Activated naive CD4-positive, alpha-beta T cell (primary cell): ENCODE data around the gene KANK2.
A peak's percentile ranks its signal among the peaks of the same experiment; 100 is the strongest.
"Not testable (repeated sequence)": the region's sequence is repeated elsewhere in the genome, so short reads cannot be mapped to it uniquely, and the experiment has no call there.

ENCODE experiments used
- DNase-seq, 4 experiments: peaks; one replicate each; lab custom pipeline; 2025; lab: John Stamatoyannopoulos, UW

Gene KANK2

GRCh38 chr19:11140023-11140538, 57.3 kb downstream of the KANK2 start:
- not testable (repeated sequence) for DNase-seq

DNA sequence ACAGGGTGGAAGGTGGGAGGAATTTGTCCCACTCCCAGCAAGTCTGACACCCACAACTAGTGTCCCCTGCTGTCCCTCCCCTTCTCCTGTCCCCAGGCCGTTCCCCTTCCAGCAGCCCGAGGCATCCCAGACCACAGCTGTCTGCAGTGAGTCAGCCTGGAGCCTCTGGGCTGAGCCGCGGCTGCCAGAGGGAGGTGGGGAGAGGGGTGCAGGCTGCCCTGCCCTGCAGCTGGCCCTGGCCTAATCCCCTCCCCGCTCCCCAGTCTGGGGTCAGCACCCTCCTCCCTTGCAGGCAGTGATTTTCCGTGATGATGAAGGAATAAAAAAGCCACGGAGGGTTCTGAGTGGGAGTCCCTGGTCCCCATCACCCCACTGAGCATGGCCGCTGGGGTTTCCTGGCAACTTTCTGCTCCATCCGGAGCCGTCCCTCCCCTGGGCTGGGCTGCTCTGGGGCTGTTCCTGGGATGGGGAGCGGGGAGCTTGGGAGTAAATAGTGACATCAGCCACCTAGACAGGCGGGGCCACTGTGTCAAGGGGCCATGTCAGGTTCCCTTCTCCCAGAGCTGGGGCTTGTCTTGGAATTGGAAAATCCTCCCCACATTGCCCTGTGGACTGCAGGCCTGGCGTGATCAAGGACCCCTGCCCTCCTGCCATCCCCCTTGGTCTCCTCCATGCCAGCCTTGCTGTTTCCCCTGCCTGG, 58.6 kb downstream of the KANK2 start:
- no peak for DNase-seq

DNA sequence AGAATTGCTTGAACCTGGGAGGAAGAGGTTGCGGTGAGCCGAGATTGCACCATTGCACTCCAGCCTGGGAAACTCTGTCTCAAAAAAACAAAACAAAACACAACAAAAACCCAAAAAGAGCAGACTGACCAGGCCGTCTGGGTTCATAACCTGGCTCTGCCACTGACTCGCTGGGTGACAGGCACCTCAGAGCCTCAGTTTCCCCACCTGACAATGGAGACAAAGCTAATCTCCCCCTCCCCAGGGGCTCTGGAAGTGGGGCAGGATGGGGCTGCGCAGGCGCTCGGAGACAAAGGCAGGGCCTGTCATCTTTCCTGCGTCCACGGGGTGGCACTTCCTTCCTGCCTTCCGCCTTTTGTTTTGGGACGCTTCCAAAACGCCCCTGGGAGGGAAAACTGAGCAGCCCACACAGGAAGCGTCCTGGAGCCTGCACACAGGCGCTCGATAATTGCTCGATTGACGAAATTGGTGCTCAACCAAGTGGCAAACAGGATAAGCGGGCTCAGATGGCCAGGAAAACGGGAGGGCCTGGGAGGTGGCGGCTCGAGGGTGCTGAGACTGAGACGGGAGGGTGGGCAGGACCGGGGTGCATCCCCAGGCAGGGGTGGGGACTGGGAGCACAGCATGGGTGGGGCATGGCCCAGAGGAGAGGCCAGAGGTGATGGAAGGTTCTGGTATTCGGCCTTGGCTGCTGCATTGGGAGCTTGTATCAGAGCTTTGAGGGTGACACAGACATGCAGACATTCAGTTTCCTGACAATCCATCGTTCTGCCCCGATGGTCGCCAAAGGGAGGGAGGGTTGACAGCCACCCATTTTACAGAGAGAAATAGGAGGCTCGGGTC, 59.6 kb downstream of the KANK2 start:
- peak in 3 of 4 experiments; percentile 8 to 35 (median 9) for DNase-seq

DNA sequence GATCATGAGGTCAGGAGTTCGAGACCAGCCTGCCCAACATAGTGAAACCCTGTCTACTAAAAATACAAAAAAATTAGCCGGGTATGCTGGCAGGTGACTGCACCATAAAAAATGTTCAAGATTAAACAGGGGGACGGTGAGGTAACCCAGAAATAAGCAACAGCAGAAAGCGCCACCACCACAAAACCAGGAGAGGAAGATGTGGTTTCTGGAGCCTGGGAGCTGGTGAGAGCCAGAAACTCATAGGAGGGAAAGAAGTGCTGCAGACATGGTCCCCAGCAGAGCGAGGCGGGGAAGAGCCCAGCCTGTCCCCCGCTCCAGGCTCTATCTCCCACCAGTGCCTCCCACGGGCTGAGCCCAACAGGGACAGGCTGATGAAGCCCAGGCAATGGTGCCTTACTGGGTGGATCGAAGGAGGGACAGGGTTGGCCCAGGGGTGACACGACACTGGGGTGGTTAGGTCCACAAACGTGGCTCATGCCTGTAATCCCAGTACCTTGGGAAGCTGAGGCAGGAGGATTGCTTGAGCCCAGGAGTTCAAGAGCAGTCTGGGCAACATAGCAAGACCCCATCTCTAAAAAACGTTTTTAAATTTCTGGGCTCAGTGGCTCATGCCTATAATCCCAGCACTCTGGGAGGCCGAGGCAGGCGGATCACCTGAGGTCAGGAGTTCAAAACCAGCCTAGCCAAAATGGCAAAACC, 60.8 kb downstream of the KANK2 start:
- DNase-seq, result no peak

DNA sequence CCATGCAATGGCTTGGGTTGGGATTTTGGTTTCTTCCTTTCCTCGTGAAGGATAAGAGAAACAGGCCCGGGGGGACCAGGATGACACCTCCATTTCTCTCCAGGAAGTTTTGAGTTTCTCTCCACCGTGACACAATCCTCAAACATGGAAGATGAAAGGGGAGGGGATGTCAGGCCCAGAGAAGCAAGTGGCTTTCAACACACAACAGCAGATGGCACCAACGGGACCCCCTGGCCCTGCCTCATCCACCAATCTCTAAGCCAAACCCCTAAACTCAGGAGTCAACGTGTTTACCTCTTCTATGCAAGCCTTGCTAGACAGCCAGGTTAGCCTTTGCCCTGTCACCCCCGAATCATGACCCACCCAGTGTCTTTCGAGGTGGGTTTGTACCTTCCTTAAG, 65.9 kb downstream of the KANK2 start:
- DNase-seq, result no peak

- DNase-seq, result peak; percentile 41 to 65 (median 52)
Observed at GRCh38 chr19:11130824-11131455, 66.4 kb downstream of the KANK2 start.

DNA sequence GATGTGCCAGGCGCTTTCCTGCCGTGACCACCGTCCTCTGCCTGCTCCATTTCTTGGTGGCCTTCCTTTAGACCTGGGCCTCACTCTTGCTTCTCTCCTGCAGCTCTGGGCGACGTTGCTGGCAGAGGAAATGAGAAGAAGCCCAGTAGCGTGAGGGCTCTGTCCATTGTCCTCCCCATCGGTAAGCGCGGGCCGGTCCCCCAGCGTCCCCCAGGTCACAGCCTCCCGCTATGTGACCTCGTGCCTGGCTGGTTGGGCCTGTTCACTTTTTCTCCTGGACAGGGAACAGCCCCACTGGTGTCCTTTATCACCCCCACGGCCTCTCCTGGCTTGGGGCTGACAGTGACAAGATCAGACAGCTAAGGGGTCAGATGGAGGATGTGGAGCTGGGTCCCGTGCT, 69.4 kb downstream of the KANK2 start:
- DNase-seq, result no peak

DNA sequence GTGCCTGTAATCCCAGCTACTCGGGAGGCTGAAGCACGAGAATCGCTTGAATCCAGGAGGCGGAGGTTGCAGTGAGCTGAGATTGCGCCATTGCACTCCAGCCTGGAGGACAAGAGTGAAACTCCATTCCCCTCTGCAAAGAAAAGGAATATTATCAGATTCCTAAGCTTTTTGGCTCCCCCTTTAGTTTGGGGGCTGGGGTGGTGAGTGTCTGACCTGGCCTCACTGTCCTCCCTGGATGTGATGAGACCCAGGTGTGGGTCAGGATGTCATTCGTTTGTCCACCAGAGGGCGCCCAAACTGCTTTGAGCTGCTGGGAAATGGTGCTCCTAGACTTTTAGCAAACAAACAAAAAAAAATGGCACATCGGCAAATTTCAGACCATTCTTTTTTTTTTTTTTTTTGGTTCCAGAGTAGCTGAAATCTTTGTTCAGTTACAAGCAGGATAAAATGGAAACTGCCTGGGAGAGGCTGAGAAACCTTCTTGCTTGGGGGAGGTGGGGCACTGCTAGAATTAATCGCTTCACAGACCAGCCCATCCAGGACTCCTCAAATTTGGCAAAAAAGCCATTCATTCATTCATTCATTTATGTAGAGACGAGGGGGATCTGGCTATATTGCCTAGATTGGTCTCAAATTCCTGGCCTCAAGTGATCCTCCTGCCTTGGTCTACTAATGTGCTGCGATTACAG, 71.2 kb downstream of the KANK2 start:
- peak; percentile 25 to 72 (median 60) for DNase-seq

DNA sequence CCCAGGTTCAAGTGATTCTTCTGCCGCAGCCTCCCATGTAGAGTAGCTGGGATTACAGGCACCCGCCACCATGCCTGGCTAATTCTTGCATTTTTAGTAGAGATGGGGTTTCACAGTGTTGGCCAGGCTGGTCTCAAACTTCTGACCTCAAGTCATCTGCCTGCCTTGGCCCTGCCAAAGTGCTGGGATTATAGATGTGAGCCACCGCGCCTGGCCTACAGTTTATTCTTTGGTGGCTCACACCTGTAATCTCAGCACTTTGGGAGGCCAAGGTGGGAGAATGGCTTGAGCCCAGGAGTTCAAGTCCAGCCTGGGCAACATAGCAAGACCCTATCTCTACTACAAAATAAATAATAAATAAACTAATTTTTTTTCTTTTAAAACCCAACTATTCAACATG, 73.2 kb downstream of the KANK2 start:
- not testable (repeated sequence) for DNase-seq

- DNase-seq, result no peak
Observed at GRCh38 chr19:11123114-11123513, 74.2 kb downstream of the KANK2 start.

DNA sequence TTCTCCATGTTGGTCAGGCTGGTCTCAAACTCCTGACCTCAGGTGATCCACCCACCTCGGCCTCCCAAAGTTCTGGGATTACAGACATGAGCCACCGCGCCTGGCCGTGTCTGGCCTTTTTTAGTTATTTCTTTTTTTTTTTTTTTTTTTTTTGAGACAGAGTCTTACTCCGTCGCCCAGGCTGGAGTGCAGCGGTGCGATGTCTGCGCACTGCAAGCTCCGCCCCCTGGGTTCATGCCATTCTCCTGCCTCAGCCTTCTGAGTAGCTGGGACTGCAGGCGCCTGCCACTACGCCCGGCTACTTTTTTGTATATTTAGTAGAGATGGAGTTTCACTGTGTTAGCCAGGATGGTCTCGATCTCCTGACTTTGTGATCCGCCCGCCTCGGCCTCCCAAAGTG, 75.4 kb downstream of the KANK2 start:
- DNase-seq, result not testable (repeated sequence)

DNA sequence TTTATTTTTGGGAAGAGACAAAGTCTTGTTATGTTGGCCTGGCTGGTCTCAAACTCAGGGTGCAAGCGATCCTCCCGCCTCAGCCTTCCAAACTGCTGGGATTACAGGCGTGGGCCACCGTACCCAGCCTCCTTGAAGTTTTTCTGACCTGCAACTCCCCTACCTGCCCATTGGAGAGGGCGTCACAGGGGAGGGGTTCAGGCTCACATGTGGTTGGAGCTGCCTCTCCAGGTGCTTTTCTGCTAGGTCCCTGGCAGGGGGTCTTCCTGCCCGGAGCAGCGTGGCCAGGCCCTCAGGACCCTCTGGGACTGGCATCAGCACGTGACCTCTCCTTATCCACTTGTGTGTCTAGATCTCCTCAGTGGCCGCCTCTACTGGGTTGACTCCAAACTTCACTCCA, 80.8 kb downstream of the KANK2 start:
- no peak for DNase-seq

GRCh38 chr19:11115895-11116446, 81.4 kb downstream of the KANK2 start:
- DNase-seq, result no peak

DNA sequence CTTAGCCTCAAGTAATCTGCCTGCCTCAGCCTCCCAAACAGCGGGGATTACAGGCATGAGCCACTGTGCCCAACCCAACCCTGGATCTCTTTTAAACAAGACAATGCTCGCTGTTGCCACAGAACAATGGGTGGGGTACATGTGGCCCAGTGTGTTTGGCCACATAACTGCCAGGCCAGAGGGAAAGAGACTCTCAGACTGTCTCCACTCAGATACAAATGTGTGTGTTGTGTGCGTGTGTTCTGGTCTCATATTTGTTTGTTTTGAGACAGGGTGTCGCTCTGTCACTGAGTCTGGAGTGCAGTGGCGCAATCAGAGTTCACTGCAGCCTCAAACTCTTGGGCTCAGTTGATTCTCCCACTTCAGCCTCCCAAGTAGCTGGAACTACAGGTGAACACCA, 82.3 kb downstream of the KANK2 start:
- no peak for DNase-seq
